Sigmoid colon (tissue), 7 donors: ENCODE data around the gene TMC2. TPM values are rescaled to one million over a fixed set of nuclear protein-coding genes. Genes with fewer than 3 reads are reported as not detected.
A peak's percentile ranks its signal among the peaks of the same experiment; 100 is the strongest.

Experiments used
- DNase-seq: peaks from one replicate; pipeline ENCODE4 v3.0.0-alpha.2; 2019
- H3K27ac ChIP-seq, 4 donors: fragments of 200-600 bp; sonication (generic); one replicate each; pipeline ENCODE4 v1.5.1; 2016 to 2019; ENCODE audit warnings: mild to moderate bottlenecking in 1 of 4
- H3K27me3 ChIP-seq, 3 donors: fragments of 200-600 bp; sonication (generic); one replicate each; pipeline ENCODE4 v1.5.1; 2019; ENCODE audit warnings: mild to moderate bottlenecking in 1 of 3
- H3K36me3 ChIP-seq, 4 donors: fragments of 200-600 bp; sonication (generic); one replicate each; pipeline ENCODE4 v1.5.1; 2016 to 2019
- H3K4me1 ChIP-seq, 4 donors: fragments of 200-600 bp; sonication (generic); one replicate each; pipeline ENCODE4 v1.5.1; 2017 to 2019
- H3K4me3 ChIP-seq, 4 donors: fragments of 200-600 bp; sonication (generic); one replicate each; pipeline ENCODE4 v1.5.1; 2017 to 2019; ENCODE audit warnings: mild to moderate bottlenecking in 2 of 4, moderate library complexity in 1 of 4
- H3K9me3 ChIP-seq, 4 donors: fragments of 200-600 bp in 3 of 4; sonication (generic) in 3 of 4; one replicate each; pipeline versions ENCODE4 v1.5.1 to v1.6.1; 2013 to 2019
- CTCF ChIP-seq, 4 experiments: fragments of 450-650 bp in 3 of 4; fragments of 200-600 bp in 1 of 4; IDR thresholded peaks; one replicate each; pipeline ENCODE4 v1.5.1; 2016 to 2019; ENCODE audit warnings: antibody characterized with exemption in 4 of 4, mild to moderate bottlenecking in 3 of 4, moderate library complexity in 2 of 4
- EP300 ChIP-seq, 4 donors: sonication (generic); formaldehyde crosslinking; IDR thresholded peaks; one replicate each; pipeline ENCODE4 v1.6.1; 2017; ENCODE audit warnings: antibody characterized with exemption in 4 of 4
- POLR2A ChIP-seq, 2 donors: fragments of 450-650 bp; IDR thresholded peaks; one replicate each; pipeline ENCODE4 v1.6.1; 2016; ENCODE audit warnings: antibody characterized with exemption in 2 of 2, mild to moderate bottlenecking in 2 of 2, moderate library complexity in 2 of 2
- POLR2AphosphoS5 ChIP-seq, 4 donors: sonication (generic); formaldehyde crosslinking; IDR thresholded peaks; one replicate each; pipeline ENCODE4 v1.6.1; 2017; ENCODE audit warnings: antibody characterized with exemption in 4 of 4
- WGBS, 2 donors: extraction: QIAGEN DNeasy Blood & Tissue Kit; methylation state at CpG; one replicate each; pipeline ENCODE4 v1.1.7; 2013; 5-methylcytosine and 5-hydroxymethylcytosine counted together
- intact Hi-C: fragments of 100-400 bp; cut with DNase I; formaldehyde crosslinking; loops from one replicate; pipeline ENCODE4 v1.15.1; 2023
- polyA plus RNA-seq, 3 donors: library from polyadenylated mRNA; stranded (reverse); fragments of 200-250 nt; gene quantifications; one replicate each; pipeline ENCODE4 v1.2.3, GENCODE V29; 2013
- total RNA-seq, 4 donors: library from RNA; depleted of rRNA; stranded (reverse); fragments of >200 nt; gene quantifications; one replicate each; pipeline ENCODE4 v1.1.0, GENCODE V29; 2016
- donor health status: healthy with polysubstance abuse.
- donor health status: Bipolar disorder and iron deficiency.
- donor health status: healthy.

Gene TMC2
- total and polyA plus RNA-seq, 7 donors, result 0.19 to 0.60 (median 0.28) TPM; not detected in 4

- H3K36me3 ChIP-seq, result peaks cover 0 to 8% (median 0%) of the 10 kb centered on the region in 4 donors
- no peak for TF ChIP-seq POLR2AphosphoS5 (IDR thresholded peaks at IDR 0.05)
- no peak for TF ChIP-seq CTCF (IDR thresholded peaks at IDR 0.05)
- no peak for TF ChIP-seq POLR2A (IDR thresholded peaks at IDR 0.05)
- no peak for TF ChIP-seq EP300 (IDR thresholded peaks at IDR 0.05)
- no peak overlapping the region for H3K4me3 ChIP-seq
- DNase-seq, result no peak
- intact Hi-C loops, result no loop called here
- H3K27ac ChIP-seq, result no peak overlapping the region
- WGBS, 2 donors, result 73 to 74% methylated on average over 1 of the region's 1 CpG
- H3K4me1 ChIP-seq, result no peaks in the 10 kb centered on the region
- no peaks in the 10 kb centered on the region for H3K27me3 ChIP-seq
- no peaks in the 10 kb centered on the region for H3K9me3 ChIP-seq
Measured at GRCh38 chr20:2640260-2640659, 103.9 kb downstream of the TMC2 start.

GRCh38 chr20:2640899-2641298 is 104.5 kb downstream of the TMC2 start:
- H3K4me3 ChIP-seq, result no peak overlapping the region
- peaks cover 0 to 8% (median 0%) of the 10 kb centered on the region in 4 donors for H3K36me3 ChIP-seq
- WGBS, 2 donors, result 86 to 90% methylated on average over 9 of the region's 9 CpGs
- no peak for DNase-seq
- TF ChIP-seq POLR2AphosphoS5 (IDR thresholded peaks at IDR 0.05) (no peak), CTCF (IDR thresholded peaks at IDR 0.05) (no peak), EP300 (IDR thresholded peaks at IDR 0.05) (no peak)
- no peaks in the 10 kb centered on the region for H3K4me1 ChIP-seq
- intact Hi-C loops, result no loop called here
- no peak overlapping the region for H3K27ac ChIP-seq
- H3K27me3 ChIP-seq, result no peaks in the 10 kb centered on the region
- no peaks in the 10 kb centered on the region for H3K9me3 ChIP-seq

- intact Hi-C loops, result no loop called here
Measured at GRCh38 chr20:2643708-2644107, 107.3 kb downstream of the TMC2 start.

GRCh38 chr20:2651772-2652723 is 115.7 kb downstream of the TMC2 start, which contains the start of gene NOP56:
TSS of gene NOP56 (plus strand) at chr20:2652632. CDS start at chr20:2652661, 29 bp downstream.
- Histone ChIP-seq H3K36me3 (peaks cover 21 to 33% (median 27%) of the 10 kb centered on the region in 4 donors), H3K4me1 (peaks cover 0 to 31% (median 21%) of the 10 kb centered on the region in 4 donors), H3K27me3 (no peaks in the 10 kb centered on the region), H3K27ac (peak within 1 kb of the TSS; percentile 87 to 96 (median 92)), H3K9me3 (no peaks in the 10 kb centered on the region), H3K4me3 (peak within 1 kb of the TSS; percentile 67 to 97 (median 90))
- TF ChIP-seq POLR2A (IDR thresholded peaks at IDR 0.05) (peak in 1 of 2 donors; percentile 27), EP300 (IDR thresholded peaks at IDR 0.05) (peak in 1 of 4 donors; percentile 1), CTCF (IDR thresholded peaks at IDR 0.05) (no peak), POLR2AphosphoS5 (IDR thresholded peaks at IDR 0.05) (peak; percentile 78 to 91 (median 86))
- DNase-seq, result peak; percentile 95
- 0% methylated on average over 101 of the region's 101 CpGs for WGBS, 2 donors
- intact Hi-C loops, result loop anchor here (1.0 to 5.0 kb wide), 6 partner anchors 11 to 550 kb away; partner anchors contain the start of genes MRPS26, SNRPB, STK35 and ZNF343

More at GRCh38 chr20:2643708-2644107, 107.3 kb downstream of the TMC2 start:
- Histone ChIP-seq H3K4me1 (no peaks in the 10 kb centered on the region), H3K27me3 (no peaks in the 10 kb centered on the region), H3K4me3 (no peak overlapping the region), H3K36me3 (peaks cover 0 to 8% (median 0%) of the 10 kb centered on the region in 4 donors), H3K9me3 (no peaks in the 10 kb centered on the region), H3K27ac (no peak overlapping the region)
- TF ChIP-seq CTCF (IDR thresholded peaks at IDR 0.05) (no peak), EP300 (IDR thresholded peaks at IDR 0.05) (no peak), POLR2A (IDR thresholded peaks at IDR 0.05) (no peak), POLR2AphosphoS5 (IDR thresholded peaks at IDR 0.05) (no peak)
- 86 to 92% methylated on average over 1 of the region's 1 CpG for WGBS, 2 donors
- no peak for DNase-seq
